ENCODE results near the gene CD79A.
"Not testable (repeated sequence)": the region's sequence is repeated elsewhere in the genome, so short reads cannot be mapped to it uniquely, and the experiment has no call there.

Gene CD79A

DNA sequence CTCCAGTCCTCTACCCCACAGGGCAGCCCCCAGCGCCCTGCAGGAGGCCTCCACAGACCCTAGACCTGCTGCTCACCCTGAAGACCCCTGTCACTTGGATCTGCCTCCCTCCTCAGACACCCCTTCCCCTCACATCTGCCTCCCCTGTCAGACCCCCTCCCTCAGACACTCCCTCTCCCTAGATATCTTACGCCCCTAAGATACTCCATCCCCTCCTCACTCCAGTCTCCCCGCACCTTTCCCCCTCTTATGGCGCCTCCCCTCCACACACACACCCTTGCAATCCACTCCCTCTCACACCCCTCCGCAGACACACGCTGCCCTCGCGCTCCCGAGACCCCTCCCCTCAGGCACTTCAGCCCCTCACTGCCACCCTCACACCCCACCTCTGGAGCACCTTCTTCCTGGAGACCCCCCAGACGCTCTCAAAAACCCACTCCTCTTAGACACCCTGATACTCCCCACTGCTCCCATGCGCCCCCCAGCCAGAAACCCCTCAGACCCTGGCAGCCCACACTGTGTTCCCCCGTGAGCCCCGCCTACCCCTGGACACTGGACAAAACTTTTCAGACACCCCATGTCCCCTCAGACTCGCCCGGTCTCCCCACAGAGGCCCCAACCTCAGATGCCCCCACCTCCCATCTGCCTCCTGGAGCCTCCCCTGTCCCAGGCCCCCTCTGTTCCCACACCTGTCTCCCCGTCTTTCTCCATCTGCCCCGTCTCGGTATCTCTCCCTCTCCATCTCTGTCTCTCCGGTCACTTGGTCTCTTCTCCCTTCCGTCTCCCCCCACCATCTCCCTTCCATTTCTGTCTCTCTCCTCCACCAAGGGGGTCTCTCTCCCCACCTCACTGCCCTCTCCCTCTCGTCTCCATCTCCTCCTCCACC is 36.7 kb downstream of the CD79A start:
- Histone ChIP-seq H3K27me3 (ENCODE audit: insufficient read depth, poor library complexity, severe bottlenecking) (peaks cover 55% of the 10 kb centered on the region), H3K4me3 (replicated peaks; ENCODE audit: insufficient read depth, low read length) (no peak overlapping the region), H3K27ac (replicated peaks) (no peak overlapping the region)
- DNase-seq (ENCODE audit: low read depth in 1 of 2, low spot score in 1 of 2): no peak
- TF ChIP-seq GABPA (IDR thresholded peaks at IDR 0.05; ENCODE audit: low read depth) (no peak), POLR2AphosphoS5 (IDR thresholded peaks at IDR 0.05; ENCODE audit: low read depth) (no peak)
- TF ChIP-seq, protein P1, sequence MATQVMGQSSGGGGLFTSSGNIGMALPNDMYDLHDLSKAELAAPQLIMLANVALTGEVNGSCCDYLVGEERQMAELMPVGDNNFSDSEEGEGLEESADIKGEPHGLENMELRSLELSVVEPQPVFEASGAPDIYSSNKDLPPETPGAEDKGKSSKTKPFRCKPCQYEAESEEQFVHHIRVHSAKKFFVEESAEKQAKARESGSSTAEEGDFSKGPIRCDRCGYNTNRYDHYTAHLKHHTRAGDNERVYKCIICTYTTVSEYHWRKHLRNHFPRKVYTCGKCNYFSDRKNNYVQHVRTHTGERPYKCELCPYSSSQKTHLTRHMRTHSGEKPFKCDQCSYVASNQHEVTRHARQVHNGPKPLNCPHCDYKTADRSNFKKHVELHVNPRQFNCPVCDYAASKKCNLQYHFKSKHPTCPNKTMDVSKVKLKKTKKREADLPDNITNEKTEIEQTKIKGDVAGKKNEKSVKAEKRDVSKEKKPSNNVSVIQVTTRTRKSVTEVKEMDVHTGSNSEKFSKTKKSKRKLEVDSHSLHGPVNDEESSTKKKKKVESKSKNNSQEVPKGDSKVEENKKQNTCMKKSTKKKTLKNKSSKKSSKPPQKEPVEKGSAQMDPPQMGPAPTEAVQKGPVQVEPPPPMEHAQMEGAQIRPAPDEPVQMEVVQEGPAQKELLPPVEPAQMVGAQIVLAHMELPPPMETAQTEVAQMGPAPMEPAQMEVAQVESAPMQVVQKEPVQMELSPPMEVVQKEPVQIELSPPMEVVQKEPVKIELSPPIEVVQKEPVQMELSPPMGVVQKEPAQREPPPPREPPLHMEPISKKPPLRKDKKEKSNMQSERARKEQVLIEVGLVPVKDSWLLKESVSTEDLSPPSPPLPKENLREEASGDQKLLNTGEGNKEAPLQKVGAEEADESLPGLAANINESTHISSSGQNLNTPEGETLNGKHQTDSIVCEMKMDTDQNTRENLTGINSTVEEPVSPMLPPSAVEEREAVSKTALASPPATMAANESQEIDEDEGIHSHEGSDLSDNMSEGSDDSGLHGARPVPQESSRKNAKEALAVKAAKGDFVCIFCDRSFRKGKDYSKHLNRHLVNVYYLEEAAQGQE (IDR thresholded peaks at IDR 0.05; ENCODE audit: insufficient replicate concordance, low read depth): no peak

DNA sequence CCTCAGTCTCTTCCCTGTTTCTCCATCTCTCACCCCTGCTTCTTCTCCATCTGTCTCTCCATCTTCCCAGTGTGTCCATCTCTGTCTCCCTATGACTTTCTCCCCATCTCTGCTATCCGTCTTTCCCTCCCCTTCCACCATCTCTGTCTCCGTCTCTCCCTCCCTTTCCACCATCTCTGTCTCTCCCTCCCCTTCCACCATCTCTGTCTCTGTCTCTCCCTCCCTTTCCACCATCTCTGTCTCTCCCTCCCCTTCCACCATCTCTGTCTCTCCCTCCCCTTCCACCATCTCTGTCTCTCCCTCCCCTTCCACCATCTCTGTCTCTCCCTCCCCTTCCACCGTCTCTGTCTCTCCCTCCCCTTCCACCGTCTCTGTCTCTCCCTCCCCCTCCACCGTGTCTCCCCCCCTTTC is 37.4 kb downstream of the CD79A start:
- not testable (repeated sequence) for H3K4me3 ChIP-seq (replicated peaks; ENCODE audit: insufficient read depth, low read length); H3K27ac ChIP-seq (replicated peaks); DNase-seq (ENCODE audit: low read depth in 1 of 2, low spot score in 1 of 2)
- peaks cover 55% of the 10 kb centered on the region for H3K27me3 ChIP-seq (ENCODE audit: insufficient read depth, poor library complexity, severe bottlenecking)

DNA sequence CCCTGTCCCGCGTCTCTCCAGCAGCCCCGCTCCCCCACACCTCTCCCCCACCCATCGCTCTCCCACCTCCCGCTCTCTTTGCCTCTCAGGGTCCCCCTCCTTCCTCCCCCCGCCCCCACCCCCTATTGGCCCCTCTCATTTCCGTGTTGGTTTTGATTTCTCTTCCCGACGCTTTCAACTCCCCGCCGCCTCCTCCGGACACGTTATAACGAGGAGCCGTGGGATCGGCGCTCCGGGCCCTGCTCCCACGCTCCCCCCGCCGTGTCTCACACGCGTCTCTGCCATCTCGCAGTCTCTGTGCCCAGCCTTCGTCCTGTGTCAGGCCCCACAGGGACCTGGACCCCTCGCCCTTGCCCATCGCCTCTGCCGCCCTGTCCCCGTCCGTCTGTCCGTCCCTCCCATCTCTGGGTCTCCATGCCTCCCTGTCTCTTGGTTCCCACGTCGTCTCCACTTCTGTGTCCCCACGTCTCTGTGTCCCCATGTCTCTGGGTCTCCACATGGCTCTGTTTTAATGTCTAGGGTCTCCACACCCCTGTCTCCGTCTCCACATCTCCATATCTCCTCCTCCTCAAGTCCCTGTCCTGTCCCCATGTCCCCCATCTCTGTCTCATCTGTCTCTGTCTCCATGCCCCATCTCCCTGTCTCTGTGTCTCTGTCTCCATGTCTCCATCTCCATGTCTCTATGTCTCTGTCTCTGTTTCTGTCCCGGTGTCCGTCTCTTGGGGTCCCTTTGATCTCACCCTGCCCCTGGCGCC is 38.1 kb downstream of the CD79A start:
- Histone ChIP-seq H3K4me3 (replicated peaks; ENCODE audit: insufficient read depth, low read length) (no peak overlapping the region), H3K27ac (replicated peaks) (no peak overlapping the region), H3K27me3 (ENCODE audit: insufficient read depth, poor library complexity, severe bottlenecking) (peaks cover 55% of the 10 kb centered on the region)
- no peak for DNase-seq (ENCODE audit: low read depth in 1 of 2, low spot score in 1 of 2)
- TF ChIP-seq, protein P1 (IDR thresholded peaks at IDR 0.05; ENCODE audit: insufficient replicate concordance, low read depth): no peak
- TF ChIP-seq GABPA (IDR thresholded peaks at IDR 0.05; ENCODE audit: low read depth): no peak
- TF ChIP-seq POLR2AphosphoS5 (IDR thresholded peaks at IDR 0.05; ENCODE audit: low read depth): no peak

DNA sequence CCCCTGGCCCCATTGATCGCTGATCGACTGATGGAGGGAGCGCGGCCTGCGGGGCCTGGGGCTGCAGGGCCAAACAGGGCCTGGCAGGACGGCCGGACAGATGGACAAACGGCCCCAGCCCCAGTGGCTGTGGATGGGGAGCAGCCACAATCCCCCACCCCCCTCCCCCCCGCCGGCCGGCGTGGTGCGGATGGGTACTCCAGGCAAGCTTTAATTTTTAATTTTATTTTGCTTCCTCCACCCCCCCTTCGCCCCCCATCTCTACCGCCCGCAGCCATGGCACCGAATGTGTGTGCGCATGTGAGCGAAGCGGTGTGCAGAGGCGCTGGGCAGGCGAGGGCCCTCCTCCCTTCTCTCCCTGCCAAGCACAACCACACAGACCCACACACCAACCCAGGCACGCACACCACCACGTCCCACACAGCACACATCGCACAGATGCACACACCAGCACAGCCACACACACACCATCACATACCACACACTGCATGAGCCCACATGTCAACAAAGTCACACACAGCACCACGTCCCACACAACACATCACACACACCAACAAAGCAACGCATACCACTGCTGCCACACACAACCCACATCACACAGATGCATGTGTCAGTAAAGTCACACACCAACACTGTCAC is 38.8 kb downstream of the CD79A start:
- Histone ChIP-seq H3K27ac (replicated peaks) (no peak overlapping the region), H3K27me3 (ENCODE audit: insufficient read depth, poor library complexity, severe bottlenecking) (peaks cover 56% of the 10 kb centered on the region), H3K4me3 (replicated peaks; ENCODE audit: insufficient read depth, low read length) (no peak overlapping the region)
- DNase-seq (ENCODE audit: low read depth in 1 of 2, low spot score in 1 of 2): no peak
- no peak for TF ChIP-seq GABPA (IDR thresholded peaks at IDR 0.05; ENCODE audit: low read depth)
- no peak for TF ChIP-seq SPI1 (IDR thresholded peaks at IDR 0.05; ENCODE audit: borderline replicate concordance, low read depth)
- TF ChIP-seq, protein P1 (IDR thresholded peaks at IDR 0.05; ENCODE audit: insufficient replicate concordance, low read depth): no peak
- TF ChIP-seq POLR2AphosphoS5 (IDR thresholded peaks at IDR 0.05; ENCODE audit: low read depth): no peak
- TF ChIP-seq, protein P2, sequence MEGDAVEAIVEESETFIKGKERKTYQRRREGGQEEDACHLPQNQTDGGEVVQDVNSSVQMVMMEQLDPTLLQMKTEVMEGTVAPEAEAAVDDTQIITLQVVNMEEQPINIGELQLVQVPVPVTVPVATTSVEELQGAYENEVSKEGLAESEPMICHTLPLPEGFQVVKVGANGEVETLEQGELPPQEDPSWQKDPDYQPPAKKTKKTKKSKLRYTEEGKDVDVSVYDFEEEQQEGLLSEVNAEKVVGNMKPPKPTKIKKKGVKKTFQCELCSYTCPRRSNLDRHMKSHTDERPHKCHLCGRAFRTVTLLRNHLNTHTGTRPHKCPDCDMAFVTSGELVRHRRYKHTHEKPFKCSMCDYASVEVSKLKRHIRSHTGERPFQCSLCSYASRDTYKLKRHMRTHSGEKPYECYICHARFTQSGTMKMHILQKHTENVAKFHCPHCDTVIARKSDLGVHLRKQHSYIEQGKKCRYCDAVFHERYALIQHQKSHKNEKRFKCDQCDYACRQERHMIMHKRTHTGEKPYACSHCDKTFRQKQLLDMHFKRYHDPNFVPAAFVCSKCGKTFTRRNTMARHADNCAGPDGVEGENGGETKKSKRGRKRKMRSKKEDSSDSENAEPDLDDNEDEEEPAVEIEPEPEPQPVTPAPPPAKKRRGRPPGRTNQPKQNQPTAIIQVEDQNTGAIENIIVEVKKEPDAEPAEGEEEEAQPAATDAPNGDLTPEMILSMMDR (IDR thresholded peaks at IDR 0.05; ENCODE audit: insufficient read depth, low read length): no peak

Measured in HL-60 (cell line).